Measurements from ENCODE around the gene BEGAIN.

The BEGAIN gene

DNA sequence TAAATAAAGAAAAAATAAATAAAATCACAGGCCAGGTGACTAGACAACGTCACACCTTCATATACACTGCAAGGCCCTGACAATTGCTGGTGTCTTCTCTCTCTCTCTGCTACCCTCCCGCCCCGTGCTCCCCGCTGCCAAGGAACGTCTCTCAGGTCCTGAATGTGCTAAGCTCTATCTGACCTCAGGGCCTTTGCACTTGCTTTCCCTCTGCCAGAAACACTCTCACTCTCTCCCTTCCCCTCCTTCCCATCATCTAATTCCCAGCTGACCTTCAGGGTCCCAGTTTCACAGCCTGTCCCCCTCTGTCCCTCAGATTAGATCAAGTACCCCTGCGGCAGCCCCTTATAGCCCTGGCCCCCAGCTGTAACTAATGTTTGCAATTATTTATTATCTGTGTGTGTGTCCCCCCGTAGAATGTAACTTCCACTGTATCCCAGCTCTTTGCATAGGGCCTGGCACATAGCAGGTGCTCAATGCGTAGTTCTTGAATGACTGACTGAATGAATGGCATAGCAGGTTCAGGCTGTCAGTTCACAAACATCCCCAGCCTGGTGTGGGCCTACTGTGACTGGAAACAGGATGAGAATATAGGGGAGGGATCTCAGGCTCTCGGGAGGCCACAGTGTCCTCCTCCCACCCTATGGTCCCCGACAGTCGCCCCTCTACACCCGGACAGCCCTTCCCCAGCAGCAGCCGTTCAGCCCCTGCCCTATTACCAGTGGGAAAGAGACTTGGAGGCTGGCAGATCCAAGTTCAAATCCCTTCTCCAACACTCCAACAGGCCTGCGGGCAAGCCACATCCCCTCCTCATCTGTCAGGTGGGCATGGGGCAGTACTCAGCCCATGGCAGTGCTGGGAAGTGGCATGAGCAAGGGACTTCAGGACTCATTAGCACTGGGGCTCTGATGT, 6.6 kb downstream of the BEGAIN start:
- no peak for DNase-seq

DNA sequence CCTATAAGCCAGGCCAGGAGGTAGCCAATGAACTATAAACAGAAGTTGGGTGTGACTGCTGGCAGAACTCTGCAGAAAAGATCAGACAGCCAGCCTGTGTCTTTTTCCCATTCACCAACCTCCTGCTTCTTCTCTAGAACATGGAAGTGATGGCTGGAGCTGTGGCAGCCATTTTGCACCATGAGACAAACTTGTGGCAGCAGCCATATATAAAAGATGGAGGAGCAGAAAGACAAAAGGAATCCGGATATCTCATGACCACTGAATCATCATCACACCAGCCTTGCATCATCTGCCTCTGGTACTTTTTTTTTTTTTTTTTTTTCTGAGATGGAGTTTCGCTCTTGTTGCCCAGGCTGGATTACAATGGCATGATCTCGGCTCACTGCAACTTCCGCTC, 8.7 kb downstream of the BEGAIN start:
- no peak for DNase-seq

DNA sequence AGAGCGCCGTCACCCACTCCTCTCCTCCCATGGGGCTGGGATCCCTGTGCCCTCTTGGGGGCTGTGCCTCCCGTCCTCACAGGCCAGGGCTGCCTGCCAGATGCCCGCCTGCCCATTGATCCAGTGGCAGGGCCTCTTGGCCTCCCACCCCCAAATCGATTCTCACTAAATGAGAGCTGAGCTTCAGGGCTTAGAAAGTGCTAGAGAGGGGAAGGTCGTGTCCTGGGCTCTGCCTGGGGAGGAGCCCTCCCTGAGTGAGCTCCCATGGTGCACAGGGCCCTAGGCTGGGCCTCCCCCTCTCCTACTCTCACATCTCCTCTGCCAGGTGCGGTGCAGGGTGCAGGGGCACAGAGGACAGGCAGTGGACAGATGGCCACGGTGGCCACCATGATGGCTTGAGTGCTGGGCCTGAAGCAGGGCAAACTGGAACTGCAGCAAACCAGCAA, 9.2 kb downstream of the BEGAIN start:
- DNase-seq: no peak

DNA sequence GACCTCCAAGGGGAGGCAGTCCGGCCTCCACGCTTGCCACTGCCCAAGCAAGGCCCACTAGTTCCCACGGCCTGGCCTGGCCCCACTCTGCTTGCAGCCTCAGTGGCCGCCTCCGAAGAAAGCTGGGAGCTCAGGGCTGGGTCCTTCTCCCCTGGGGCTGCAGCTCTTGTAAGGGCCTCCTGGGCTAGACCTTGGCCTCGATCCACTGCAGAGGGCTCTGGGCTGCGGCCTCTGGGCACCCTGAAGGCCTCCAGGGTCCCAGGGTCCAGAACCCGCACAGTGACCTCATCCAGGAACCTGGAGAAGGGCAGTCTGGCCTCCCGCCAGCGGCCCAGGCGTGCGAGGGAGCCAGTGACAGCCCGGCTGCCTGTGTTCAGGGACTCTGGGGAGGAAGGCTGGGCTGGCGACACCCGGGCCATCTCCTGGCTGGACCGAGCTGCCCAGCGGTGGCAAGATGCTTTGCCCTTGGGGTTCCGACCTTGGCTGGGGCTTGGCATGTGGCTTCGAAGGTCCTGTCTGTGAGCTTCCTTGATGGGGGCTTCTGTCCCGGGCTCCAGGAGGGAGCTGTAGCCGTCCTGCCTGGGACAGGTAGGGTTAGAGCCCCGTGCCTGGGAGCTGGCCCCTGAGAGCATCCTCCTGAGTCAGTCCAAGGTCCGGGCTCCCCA, 9.8 kb downstream of the BEGAIN start:
- DNase-seq: no peak

DNA sequence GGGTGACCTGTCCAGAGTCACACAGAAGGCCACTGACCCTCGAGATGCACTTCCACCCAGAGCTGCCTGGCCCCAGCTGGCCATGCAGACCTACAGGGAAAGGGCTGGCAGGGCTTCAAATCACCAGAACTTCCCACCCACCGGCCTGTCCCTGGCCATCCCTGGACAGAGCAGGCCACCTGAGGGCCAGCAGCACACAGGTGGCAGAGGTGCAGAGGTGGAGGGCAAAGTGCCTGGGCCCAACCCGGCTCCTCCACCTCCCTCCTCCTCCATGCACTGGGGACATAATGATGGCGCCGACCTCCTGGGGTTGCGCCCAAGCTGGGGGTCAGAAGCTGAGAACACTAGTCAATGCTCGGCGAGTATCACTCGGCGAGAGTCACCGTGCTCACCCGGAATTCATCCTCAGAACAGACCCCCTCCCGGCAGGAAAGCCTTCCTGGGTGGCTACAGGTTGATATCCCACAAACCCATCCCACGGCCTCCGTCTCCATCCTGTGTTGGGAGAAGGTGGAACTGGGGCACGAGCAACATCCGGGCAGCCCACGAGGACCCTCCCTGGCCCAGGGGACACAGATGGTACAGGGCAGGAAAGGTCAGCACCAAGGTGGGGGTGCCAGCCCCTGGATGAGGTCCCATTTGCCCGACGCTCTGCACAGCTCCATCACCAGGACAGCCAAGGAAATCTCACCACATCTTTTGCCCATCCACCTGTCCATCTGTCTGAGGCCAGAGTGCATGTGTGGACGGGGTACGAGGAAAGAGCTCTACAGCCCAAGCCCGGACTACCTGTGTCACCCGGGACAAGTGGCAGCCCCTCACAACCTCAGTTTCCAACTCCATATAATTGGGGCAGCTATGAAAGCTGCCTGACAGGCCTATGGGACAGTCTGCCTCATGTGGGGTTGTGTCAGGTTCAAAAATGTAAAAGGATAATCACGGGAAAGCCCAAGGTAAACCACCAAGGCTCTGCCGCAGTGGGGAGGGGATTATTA, 10.8 kb downstream of the BEGAIN start:
- DNase-seq: no peak

DNA sequence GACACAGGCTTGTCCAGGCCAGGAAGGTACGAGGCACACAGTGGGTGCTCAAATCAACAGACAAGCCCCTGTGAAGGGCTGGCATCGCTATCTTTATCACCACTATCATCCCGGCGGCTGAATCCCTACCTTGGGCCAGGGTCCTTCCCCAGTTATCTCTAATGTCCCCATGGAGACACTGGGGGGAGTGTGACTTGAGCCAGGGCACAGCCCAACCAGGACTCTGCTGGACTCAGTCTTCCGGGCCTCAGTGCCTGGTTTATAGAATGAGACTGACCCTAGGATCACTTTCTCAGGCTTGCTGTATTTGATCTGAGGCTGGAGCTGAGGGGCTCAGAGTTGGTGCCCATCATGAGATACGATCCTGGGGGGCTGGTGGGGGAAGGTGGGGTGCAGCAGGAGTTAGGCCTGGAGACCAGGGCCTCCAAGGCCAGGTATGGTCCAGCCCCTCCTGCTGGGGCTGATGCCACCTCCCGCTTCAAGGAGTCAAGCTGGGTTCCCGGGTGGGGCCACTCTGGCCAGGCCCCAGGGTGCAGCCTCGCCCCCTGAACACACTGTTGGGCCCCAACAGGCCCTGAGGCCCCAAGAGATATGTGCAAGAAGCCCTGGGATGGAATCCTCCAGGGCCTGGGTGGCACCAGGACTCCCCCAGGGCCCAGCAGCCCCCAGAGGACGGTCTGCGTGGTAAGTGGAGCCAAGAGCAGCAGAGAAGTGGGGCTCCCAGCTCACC, 11.8 kb downstream of the BEGAIN start:
- DNase-seq: no peak

DNA sequence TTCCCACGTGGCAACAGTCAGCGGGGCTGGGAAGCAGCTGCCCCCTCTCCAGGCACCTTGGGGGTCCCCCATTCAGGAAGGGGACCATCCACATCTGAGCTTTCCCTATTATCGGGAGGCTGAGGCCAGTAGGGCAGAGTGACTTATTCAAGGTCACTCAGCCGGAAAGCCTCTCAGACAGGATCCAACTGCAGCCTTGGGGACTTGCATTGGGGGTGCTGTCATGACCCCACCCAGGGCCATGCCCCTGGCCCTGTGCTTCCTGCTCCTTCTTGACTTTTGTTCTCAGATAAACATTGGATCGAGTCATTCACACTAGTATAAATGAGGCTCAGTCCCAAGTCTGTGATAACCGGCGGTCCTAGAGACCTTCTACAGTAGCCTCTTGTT, 12.6 kb downstream of the BEGAIN start:
- no peak for DNase-seq

DNA sequence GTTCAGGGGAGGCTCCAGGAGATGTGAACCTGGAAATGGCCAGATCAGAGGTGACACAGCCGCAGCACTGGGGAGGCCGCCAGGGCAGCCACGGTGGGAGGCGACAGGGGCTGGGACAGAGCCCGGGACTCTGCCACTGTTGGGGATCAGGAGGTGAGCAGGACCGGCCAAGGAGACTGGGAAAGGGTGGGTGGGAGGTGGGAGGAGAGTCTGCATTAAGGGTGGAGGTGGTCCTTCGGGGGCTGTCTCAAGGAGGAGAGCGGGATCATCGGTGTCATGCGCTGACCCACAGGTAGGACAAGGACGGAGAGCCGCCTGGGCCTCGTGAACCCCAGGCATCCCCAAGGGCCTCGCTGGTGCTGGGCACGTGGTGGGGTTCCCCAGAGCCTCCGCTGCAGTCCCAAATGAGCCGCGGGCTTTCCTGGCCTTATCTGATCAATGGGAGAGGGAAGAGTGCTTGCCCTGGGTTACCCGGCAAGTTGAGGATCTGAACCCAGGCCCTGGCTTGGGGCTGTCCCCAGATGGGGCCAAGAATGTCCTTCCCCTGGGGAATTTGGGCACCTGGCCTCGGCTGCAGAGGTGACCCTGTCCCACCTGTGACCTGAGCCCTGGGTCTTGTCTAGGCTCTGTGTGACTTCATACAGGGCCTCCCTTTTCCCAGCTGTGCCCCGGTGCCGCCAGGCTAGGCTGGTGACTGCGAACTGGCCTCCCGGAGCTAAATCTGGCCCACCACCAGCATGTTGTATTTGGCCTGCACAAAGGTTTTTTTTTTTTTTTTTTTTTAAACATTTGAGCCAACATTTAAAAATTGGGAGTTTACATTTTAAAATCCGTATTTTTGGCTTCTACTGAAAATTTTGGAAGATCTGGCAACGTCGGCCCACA, 13.2 kb downstream of the BEGAIN start:
- DNase-seq: no peak

DNA sequence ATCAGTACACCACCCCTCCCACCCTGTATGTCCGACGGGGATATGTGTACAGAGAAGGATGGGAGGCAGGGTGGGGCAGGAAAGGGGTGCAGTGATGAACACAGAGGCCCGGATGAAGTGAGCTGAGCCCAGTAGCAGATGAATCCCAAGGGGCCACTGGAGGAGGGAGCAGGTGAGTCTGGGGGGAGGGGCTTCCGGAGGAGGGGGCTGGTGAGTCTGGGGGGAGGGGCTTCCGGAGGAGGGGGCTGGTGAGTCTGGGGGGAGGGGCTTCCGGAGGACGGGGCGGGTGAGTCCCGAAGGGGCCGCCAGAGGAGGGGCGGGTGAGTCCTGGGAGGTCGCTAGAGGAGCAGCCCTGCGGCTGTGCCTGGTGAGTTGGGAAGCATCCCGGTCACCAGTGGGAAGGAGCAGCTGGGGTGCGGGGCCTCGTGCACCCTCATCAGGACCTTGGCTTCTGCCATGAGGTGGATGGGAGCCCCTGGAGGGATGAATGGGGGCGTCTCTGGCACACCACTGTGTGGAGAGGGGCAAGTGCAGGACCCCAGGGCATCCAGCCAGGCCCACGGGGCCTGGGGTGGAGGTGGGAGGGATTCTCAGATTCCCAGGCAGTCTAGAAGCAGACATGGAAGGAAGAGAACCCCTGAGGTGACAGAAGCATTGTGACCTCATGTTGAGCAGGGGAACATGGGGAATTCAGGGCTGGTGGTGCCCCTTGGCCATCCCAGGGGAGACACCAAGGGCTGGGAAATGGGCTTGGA, 14.0 kb downstream of the BEGAIN start:
- no peak for DNase-seq

DNA sequence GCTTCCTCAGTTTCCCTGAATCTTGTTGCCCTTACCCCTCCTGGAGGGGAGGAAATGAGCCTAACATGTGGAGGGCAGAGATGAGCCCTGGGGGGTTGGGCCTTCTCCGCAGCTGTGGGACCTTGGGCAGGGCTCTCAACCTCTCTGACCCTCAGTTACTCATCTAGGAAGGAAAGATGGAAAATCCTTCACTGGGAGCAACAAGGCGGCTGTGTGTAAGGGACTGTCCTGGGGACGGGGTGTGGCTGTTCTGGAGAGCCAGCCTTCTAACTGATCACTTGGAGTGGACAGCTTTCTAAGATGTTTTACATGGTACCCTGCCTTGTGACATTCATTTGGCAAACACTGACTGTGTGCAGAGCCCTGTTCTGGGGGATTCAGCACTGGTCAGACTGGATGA, 14.7 kb downstream of the BEGAIN start:
- DNase-seq: no peak

DNA sequence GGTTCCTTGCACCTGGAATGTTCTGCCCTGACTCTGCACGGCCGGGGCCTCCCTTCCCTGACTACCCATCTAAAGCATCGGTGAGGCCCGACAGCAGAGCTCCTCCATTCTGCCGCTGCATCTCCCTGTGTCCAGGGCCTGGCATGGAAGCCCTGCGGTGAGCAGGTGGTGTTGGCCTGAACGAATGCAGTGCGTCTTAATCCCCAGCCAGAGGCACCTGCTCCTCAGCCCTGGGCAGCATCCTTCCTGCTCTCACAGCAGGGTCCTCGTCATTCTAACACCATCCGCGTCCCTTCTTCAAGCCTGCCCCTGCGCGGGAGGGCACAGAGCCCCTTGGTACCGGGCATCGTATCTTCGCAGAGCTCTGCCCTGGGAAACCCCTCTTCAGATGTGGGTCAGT, 15.4 kb downstream of the BEGAIN start:
- DNase-seq: no peak

DNA sequence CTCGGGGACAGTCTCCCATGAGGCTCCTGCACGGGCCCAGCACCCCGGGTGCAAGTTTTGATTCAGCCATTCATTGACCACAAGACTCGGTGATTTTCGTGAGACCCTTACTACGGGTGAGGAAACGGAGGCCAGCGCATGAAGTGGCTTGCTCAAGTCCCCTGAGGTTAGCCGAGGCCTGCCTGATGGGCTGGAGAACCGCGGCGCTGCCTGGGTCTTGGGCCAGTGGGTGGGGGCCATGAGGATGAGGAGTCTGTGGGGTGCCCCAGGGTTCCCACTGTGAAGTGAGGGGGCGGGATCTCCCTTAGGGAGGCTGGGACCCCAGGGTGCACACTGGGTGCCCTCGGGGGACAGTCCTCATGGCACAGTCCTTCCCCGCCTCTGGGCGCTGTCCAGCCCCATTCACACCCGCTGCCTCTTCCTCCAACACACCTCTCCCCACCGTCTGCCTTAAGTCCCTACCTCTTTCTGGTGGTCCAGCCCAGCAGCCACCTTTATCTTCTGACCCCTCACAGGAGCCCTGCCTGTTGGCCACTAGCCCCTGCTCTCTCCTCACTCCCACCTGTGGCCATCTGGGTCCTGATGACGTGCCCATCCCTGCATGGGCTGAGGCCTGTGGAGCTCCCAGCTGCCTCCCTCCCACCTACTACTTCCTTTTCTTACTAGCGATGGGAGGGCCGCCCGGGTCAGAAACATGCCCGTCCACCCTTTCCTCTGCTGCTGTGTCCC, 16.3 kb downstream of the BEGAIN start:
- DNase-seq: no peak

DNA sequence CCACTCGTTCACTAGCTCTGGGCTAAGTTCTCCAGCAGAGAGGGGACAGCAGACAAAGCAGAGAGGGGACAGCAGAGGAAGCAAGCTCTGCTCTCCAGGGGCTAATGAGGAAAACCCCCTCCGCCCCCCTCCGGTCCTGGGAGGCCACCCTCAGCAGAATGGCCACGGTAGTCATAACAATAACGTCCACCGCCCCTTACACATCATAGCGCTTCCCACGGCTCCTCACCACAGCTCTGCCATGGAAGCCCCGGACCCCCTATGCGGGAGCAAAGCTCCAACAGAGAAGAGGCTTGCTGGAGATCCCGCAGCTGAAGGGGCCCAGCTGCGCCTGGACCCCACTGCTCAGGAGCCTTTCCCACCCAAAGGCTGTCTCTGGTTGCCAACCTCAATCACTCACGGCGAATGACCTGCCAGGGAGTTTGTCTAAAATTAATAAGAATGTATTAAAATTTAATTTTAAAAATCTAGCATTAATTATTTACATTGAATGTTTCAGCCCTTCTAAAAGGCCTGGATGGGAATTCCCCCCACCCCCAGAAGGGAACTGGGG, 17.4 kb downstream of the BEGAIN start:
- no peak for DNase-seq

DNA sequence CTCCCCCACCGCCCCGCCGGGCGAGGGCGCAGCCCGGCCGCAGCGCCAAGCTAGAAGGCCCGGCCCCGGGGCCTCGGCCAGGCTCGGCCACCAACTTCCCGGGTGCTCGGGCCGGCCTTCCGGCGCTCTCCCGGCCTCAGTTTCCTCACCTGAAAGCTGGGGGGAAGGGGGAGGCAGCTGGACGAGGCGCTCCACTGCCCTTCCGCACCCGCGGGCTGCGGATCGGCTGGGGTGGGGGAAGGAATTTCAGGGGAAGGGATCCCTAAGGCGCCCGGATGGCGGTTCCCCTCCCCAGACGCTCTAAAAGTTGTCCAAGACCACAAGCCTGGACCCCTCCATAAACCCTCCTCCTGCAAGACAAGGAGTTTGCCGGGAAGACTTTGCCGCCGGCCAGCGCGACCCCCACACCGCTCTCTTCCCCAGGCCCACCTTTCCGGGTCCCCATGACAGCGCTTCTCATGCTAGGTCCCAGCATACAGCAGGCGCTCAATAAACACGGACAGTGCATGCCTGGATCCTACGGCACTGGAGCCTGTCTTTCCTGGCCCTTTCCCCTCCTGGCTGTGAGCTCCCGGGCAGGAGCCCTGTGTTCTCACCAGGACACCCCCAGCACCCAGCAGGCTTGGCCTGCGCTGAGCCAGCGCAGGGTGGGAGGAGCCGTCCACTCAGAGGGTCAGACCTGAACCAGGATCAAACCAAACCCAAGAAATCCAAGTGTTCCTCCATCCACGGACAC, 18.1 kb downstream of the BEGAIN start:
- DNase-seq: no peak

DNA sequence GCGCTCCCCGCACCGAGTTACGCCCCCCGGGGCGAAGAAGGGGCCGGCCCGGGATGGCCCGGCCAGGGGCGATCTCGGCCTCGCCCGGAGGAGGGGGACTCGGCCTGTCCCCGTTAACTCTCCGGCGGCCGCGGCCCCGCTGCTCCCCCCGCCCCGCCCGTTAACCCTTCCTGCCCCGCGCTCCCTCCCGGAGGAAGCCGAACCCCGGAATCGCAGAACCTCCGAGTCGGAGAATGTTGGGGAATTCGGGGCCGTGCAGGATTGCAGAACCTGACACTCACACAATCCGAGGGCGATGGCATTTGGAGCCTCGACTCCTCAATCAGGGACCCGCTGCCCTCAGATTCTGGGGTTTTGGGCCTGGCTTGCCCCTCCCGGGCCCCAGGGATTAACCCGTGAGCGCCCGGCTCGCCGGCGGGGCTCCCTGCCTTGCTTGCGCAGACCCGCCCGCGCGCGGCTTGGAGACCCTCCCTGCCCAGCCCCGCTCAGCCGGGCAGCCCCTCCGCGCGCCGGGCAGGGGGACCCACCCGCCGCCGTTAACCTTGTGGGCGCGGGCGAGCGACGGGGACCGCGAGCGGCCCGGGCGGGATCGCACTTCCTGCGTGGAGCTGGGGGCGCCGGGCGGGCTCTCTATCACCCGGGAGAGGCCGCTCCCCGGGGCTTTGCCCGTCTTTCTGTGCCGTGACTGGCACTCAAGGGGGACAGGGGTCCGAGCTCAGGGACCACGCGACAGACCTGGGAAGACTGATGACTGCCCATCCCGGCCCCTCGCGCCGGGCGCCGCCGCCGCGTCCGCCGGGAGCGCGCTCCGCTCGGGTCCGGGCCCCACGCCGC, 18.8 kb downstream of the BEGAIN start:
- DNase-seq: no peak

DNA sequence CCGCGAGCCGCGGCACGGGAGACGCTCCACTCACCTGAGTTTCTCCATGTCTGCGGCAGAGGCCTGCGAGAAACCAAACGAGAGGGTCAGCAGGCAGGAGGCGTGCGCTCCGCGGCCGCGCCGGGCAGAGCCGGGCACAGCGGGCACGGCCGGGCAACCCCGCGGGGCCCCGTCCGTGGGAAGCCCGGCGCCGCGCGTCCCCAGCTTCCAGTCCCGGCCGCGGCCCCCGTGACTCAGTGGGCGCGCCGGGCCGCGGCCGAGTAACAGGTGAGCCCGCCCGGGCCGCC, 19.4 kb downstream of the BEGAIN start:
- DNase-seq: no peak

DNA sequence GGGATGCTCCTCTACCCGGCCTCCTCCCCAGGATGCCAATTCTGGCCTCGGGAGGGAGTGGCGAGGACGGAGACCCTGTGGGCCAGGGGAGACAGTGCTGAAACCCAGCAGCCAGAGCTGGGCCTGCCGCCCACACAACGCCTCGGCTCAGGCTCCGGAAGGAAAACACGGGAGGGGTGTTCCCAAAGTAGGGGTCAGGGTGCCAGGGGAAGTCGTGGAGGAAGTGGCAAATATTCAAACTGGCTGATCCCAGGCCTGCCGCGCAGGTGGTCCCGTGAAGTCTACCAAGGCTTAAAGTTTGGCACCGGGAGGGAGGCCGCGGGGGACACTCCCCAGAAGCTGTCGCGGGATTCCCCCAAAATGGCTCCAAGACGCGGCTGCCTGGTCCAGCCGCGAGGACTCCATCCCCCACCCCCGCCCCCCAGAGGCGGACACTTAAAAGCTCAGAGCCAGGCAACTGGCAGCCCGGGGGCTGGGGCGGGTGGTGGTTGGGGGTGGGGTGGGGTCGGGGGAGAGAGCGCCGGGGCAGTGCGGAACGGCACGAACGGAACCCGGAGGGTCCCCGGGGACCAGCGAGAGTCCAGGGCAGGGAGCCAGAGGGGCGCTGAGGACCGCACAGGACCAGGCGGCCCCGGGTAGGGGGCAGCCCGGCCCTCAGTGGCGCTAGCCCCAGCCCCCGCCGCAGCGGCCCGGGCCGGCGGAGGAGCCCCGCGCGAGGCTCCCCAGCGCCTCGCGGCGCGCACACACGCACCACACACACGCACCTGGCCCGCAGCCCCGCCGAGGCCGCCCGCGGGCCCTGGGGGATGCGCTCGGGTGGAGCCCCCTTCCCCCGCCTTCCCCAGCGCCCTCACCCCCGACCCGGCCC, 20.0 kb downstream of the BEGAIN start:
- DNase-seq: no peak

Data from T1000 (cell line).